Endothelial cell of umbilical vein (primary cell): ENCODE results near the gene SIRPA. TPM values are rescaled to one million over a fixed set of nuclear protein-coding genes. Genes with fewer than 3 reads are reported as not detected.

Experiments
- BruUV-seq: library from RNA; stranded (reverse); fragments of 400-500 nt; replicated peaks from 2 replicates; lab custom pipeline; 2021; lab: Mats Ljungman, UMichigan
- CTCF ChIA-PET: fragments of 300-600, 350-600 bp; sonication (Branson Sonifier 250); formaldehyde crosslinking; loops from one replicate; lab custom pipeline; 2021; ENCODE audit warnings: antibody characterized with exemption, inconsistent platforms; lab: Charles Lee
- POLR2A ChIA-PET: fragments of 300-600, 350-600 bp; sonication (Branson Sonifier 250); formaldehyde crosslinking; loops from one replicate; lab custom pipeline; 2021; ENCODE audit warnings: antibody characterized with exemption, inconsistent platforms; lab: Charles Lee
- DNase-seq: peaks from one replicate; pipeline ENCODE4 v3.0.0-alpha.2; 2011; ENCODE audit warnings: low read depth, low spot score
- FAIRE-seq: peaks from 2 replicates; lab custom pipeline; 2011; peaks lifted over from hg19 to GRCh38; lab: Jason Lieb, UNC
- H2AFZ ChIP-seq: 2 replicates; pipeline ENCODE4 v1.6.0; 2012; ENCODE audit warnings: low read depth, low read length, control low read depth, inconsistent platforms
- H3K27ac ChIP-seq: 2 replicates; pipeline ENCODE4 v1.5.1; 2011; ENCODE audit warnings: low read depth, mild to moderate bottlenecking, control low read depth, low read length, moderate library complexity; ENCODE audit not compliant: insufficient read depth
- H3K27me3 ChIP-seq, 2 experiments: 2 replicates each; pipeline versions ENCODE4 v1.6.0 to v1.6.1; 2011; ENCODE audit warnings: low read length in 2 of 2, mixed read lengths in 1 of 2; ENCODE audit not compliant: control insufficient read depth in 2 of 2, insufficient read depth in 2 of 2
- H3K36me3 ChIP-seq, 2 experiments: 2 replicates in 1 of 2; 3 replicates in 1 of 2; pipeline ENCODE4 v1.5.1; 2011; ENCODE audit warnings: low read length in 2 of 2, mild to moderate bottlenecking in 1 of 2, moderate library complexity in 1 of 2; ENCODE audit not compliant: control insufficient read depth in 2 of 2, insufficient read depth in 2 of 2; ENCODE audit errors: extremely low read depth in 1 of 2
- H3K4me1 ChIP-seq: 3 replicates; pipeline ENCODE4 v1.5.1; 2011; ENCODE audit warnings: mild to moderate bottlenecking, low read length; ENCODE audit not compliant: control insufficient read depth, insufficient read depth; ENCODE audit errors: extremely low read depth
- H3K4me2 ChIP-seq: 2 replicates; pipeline ENCODE4 v1.6.1; 2011; ENCODE audit warnings: low read length, control low read depth, mixed read lengths; ENCODE audit not compliant: insufficient read depth
- H3K4me3 ChIP-seq, 3 experiments: fragments of 200-600 bp in 1 of 3; sonication (generic), shearing (Covaris generic) in 1 of 3; replicated peaks in 1 of 3; 2 replicates each; pipeline ENCODE4 v1.5.1; 2011 to 2016; ENCODE audit warnings: control low read depth in 3 of 3, low read length in 3 of 3, mild to moderate bottlenecking in 2 of 3, inconsistent platforms in 1 of 3, low read depth in 1 of 3, moderate library complexity in 1 of 3; ENCODE audit not compliant: insufficient read depth in 1 of 3
- H3K79me2 ChIP-seq: 2 replicates; pipeline ENCODE4 v1.6.0; 2012; ENCODE audit warnings: low read length, inconsistent platforms; ENCODE audit not compliant: control insufficient read depth, insufficient read depth
- H3K9ac ChIP-seq: replicated peaks from 2 replicates; pipeline ENCODE3; 2011; ENCODE audit warnings: low read length, control low read depth; ENCODE audit not compliant: insufficient read depth; ENCODE audit errors: extremely low read depth
- H3K9me1 ChIP-seq: replicated peaks from 3 replicates; pipeline ENCODE4 v1.6.0; 2011; ENCODE audit warnings: mild to moderate bottlenecking, low read length; ENCODE audit not compliant: control insufficient read depth, insufficient read depth; ENCODE audit errors: extremely low read depth
- H3K9me3 ChIP-seq: replicated peaks from 2 replicates; pipeline ENCODE4 v1.5.1; 2012; ENCODE audit warnings: low read length, inconsistent platforms; ENCODE audit not compliant: control insufficient read depth, insufficient read depth
- H4K20me1 ChIP-seq: replicated peaks from 2 replicates; pipeline ENCODE3; 2011; ENCODE audit warnings: mild to moderate bottlenecking, low read length; ENCODE audit not compliant: control insufficient read depth, insufficient read depth; ENCODE audit errors: extremely low read depth
- CTCF ChIP-seq, 2 donors: IDR thresholded peaks; 1 replicate in 1 of 2; 2 replicates in 1 of 2; pipeline ENCODE4 v1.5.1; 2011; ENCODE audit warnings: low read length in 2 of 2, mild to moderate bottlenecking in 2 of 2, moderate library complexity in 2 of 2, control low read depth in 1 of 2, inconsistent platforms in 1 of 2, low read depth in 1 of 2; ENCODE audit not compliant: insufficient read depth in 1 of 2; ENCODE audit errors: extremely low read depth in 1 of 2
- EZH2 ChIP-seq: IDR thresholded peaks from 2 replicates; pipeline ENCODE4 v1.6.1; 2012; ENCODE audit warnings: borderline replicate concordance, low read depth, mild to moderate bottlenecking, moderate library complexity, low read length, inconsistent platforms; ENCODE audit not compliant: severe bottlenecking
- FOS ChIP-seq: IDR thresholded peaks from 2 replicates; pipeline ENCODE4 v1.6.1; 2011; ENCODE audit warnings: mild to moderate bottlenecking, low read length, moderate library complexity, borderline replicate concordance; ENCODE audit not compliant: insufficient read depth
- GATA2 ChIP-seq: IDR thresholded peaks from 2 replicates; pipeline ENCODE4 v1.7.0; 2011; ENCODE audit warnings: low read depth, mild to moderate bottlenecking, moderate library complexity, mixed read lengths, low read length; ENCODE audit not compliant: insufficient read length, insufficient read depth
- JUN ChIP-seq: IDR thresholded peaks from 2 replicates; pipeline ENCODE4 v1.6.1; 2011; ENCODE audit warnings: borderline replicate concordance, low read depth; ENCODE audit not compliant: insufficient read length, insufficient read depth
- MAX ChIP-seq: IDR thresholded peaks from 2 replicates; pipeline ENCODE4 v1.6.1; 2011; ENCODE audit not compliant: insufficient read depth, insufficient read length
- MYC ChIP-seq: IDR thresholded peaks from one replicate; pipeline ENCODE4 v1.6.1; 2011; ENCODE audit warnings: mild to moderate bottlenecking, low read depth, low read length
- POLR2A ChIP-seq: IDR thresholded peaks from 2 replicates; pipeline ENCODE4 v1.6.1; 2012; ENCODE audit warnings: low read depth, mild to moderate bottlenecking, control low read depth, low read length
- POLR2AphosphoS5 ChIP-seq: IDR thresholded peaks from 2 replicates; pipeline ENCODE4 v1.6.1; 2012; ENCODE audit warnings: low read depth, mild to moderate bottlenecking, control low read depth, low read length, moderate library complexity; ENCODE audit not compliant: insufficient read depth
- dilution Hi-C: fragments of 300-500 bp; cut with MboI; formaldehyde crosslinking; loops from one replicate; pipeline ENCODE4 v1.15.0; 2019; ENCODE audit warnings: low sequenced_read_pairs; ENCODE audit not compliant: extremely low pct_ligation_motif_present
- intact Hi-C: fragments of 100-400 bp; cut with micrococcal nuclease; formaldehyde crosslinking; loops from one replicate; pipeline ENCODE4 v1.10.0; 2022
- polyA plus RNA-seq, 4 experiments: library from polyadenylated mRNA; depleted of rRNA in 3 of 4; stranded (reverse) in 3 of 4; unstranded in 1 of 4; fragments of >200 nt; gene quantifications; 2 replicates each; pipeline versions ENCODE4 v1.2.1 to v1.2.3, GENCODE V29; 2011 to 2012; ENCODE audit warnings: missing spikeins in 1 of 4
- total RNA-seq: library from RNA; stranded (reverse); gene quantifications from 2 replicates; pipeline ENCODE4 v1.2.3, GENCODE V29; 2021

Gene SIRPA
- total and polyA plus RNA-seq, 2 donors (not counting 3 experiments of a cell fraction or from before 2014, with no cell fraction given) = 29.9 to 59.2 TPM

- Histone ChIP-seq H3K9ac (no peak overlapping the region), H4K20me1 (no peaks in the 10 kb centered on the region), H3K79me2 (no peaks in the 10 kb centered on the region), H3K27me3 (no peaks in the 10 kb centered on the region), H3K36me3 (peaks cover 4 to 12% of the 10 kb centered on the region in 2 experiments), H3K4me3 (no peak overlapping the region), H3K27ac (no peak overlapping the region), H3K9me1 (no peaks in the 10 kb centered on the region), H2AFZ (no peak overlapping the region), H3K4me2 (no peak overlapping the region), H3K4me1 (no peaks in the 10 kb centered on the region), H3K9me3 (no peaks in the 10 kb centered on the region)
- DNase-seq (no peak), FAIRE-seq (no peak)
- TF ChIP-seq MAX (no peak), FOS (no peak), MYC (no peak), JUN (no peak), GATA2 (no peak), POLR2A (no peak), EZH2 (no peak), CTCF (IDR thresholded peaks at IDR 0.05; ENCODE audit: extremely low read depth in 1 of 2, insufficient read depth in 1 of 2, low read depth in 1 of 2, low read length in 2 of 2) (no peak), POLR2AphosphoS5 (no peak)
- intact Hi-C loops = no loop called here
- ChIA-PET CTCF (interaction anchor here (0.7 to 1.0 kb wide), 2 partner anchors 116 kb away, joined by 3 to 4 read pairs; no protein-coding TSS in a partner anchor), POLR2A (no interaction called here)
- no TSS peak for BruUV-seq
- dilution Hi-C loops = no loop called here
These were observed 23.4 kb downstream of the SIRPA start for GRCh38 chr20:1918491-1919165.
